Tibial nerve (tissue), 4 donors: ENCODE data around the gene OR2V1. TPM values are rescaled to one million over a fixed set of nuclear protein-coding genes. Genes with fewer than 3 reads are reported as not detected.
"Not testable (repeated sequence)": the region's sequence is repeated elsewhere in the genome, so short reads cannot be mapped to it uniquely, and the experiment has no call there.

Source experiments
- DNase-seq, 2 donors: peaks; one replicate each; pipeline ENCODE4 v3.0.0-alpha.2; 2019; ENCODE audit warnings: low spot score in 2 of 2
- H3K27ac ChIP-seq, 4 donors: fragments of 200-600 bp; sonication (generic) in 3 of 4; one replicate each; pipeline ENCODE4 v1.5.1; 2017 to 2019; ENCODE audit warnings: mild to moderate bottlenecking in 1 of 4
- H3K27me3 ChIP-seq, 2 donors: fragments of 200-600 bp; sonication (generic) in 1 of 2; one replicate each; pipeline versions ENCODE4 v1.5.1 to v1.6.0; 2017 to 2019
- H3K36me3 ChIP-seq, 3 donors: fragments of 200-600 bp; sonication (generic); one replicate each; pipeline ENCODE4 v1.5.1; 2018 to 2019
- H3K4me1 ChIP-seq, 4 donors: fragments of 200-600 bp; sonication (generic) in 3 of 4; one replicate each; pipeline ENCODE4 v1.5.1; 2017 to 2019
- H3K4me3 ChIP-seq, 4 donors: fragments of 200-600 bp; sonication (generic) in 3 of 4; one replicate each; pipeline ENCODE4 v1.5.1; 2017 to 2019; ENCODE audit warnings: mild to moderate bottlenecking in 1 of 4, moderate library complexity in 1 of 4
- H3K9me3 ChIP-seq, 4 donors: fragments of 200-600 bp; sonication (generic) in 3 of 4; one replicate each; pipeline ENCODE4 v1.5.1; 2017 to 2019
- CTCF ChIP-seq, 5 experiments: fragments of 200-600 bp in 3 of 5; fragments of 450-650 bp in 2 of 5; sonication (generic) in 3 of 5; IDR thresholded peaks; one replicate each; pipeline ENCODE4 v1.5.1; 2016 to 2019; ENCODE audit warnings: antibody characterized with exemption in 5 of 5, mild to moderate bottlenecking in 3 of 5, moderate library complexity in 2 of 5
- EP300 ChIP-seq, 2 donors: sonication (generic); formaldehyde crosslinking; IDR thresholded peaks; one replicate each; pipeline ENCODE4 v1.6.1; 2017; ENCODE audit warnings: antibody characterized with exemption in 2 of 2, mild to moderate bottlenecking in 1 of 2
- POLR2A ChIP-seq, 2 donors: fragments of 450-650 bp; IDR thresholded peaks; one replicate each; pipeline ENCODE4 v1.6.1; 2017; ENCODE audit warnings: antibody characterized with exemption in 2 of 2, mild to moderate bottlenecking in 2 of 2, moderate library complexity in 2 of 2
- WGBS, 2 donors: methylation state at CpG; one replicate each; pipeline ENCODE4 v1.1.5; 2018; 5-methylcytosine and 5-hydroxymethylcytosine counted together
- total RNA-seq, 4 donors: library from RNA; depleted of rRNA; stranded (reverse); fragments of >200 nt; gene quantifications; one replicate each; pipeline ENCODE4 v1.1.0, GENCODE V29; 2016

Gene OR2V1
- total RNA-seq, 4 donors from 2014 or later = not detected

GRCh38 chr5:181149355-181149754 lies 18.4 kb upstream of the OR2V1 start:
- Histone ChIP-seq H3K27me3 (peaks cover 0 to 35% of the 10 kb centered on the region in 2 donors), H3K36me3 (no peaks in the 10 kb centered on the region), H3K9me3 (no peaks in the 10 kb centered on the region), H3K27ac (no peak overlapping the region), H3K4me3 (no peak overlapping the region), H3K4me1 (no peaks in the 10 kb centered on the region)
- TF ChIP-seq CTCF (IDR thresholded peaks at IDR 0.05) (no peak), EP300 (IDR thresholded peaks at IDR 0.05) (no peak), POLR2A (IDR thresholded peaks at IDR 0.05) (no peak)
- 94 to 96% methylated on average over 6 of the region's 6 CpGs for WGBS, 2 donors
- no peak for DNase-seq

GRCh38 chr5:181146927-181147636 lies 16.1 kb upstream of the OR2V1 start, which contains the start of gene OR2V2:
Gene OR2V2, plus strand, starts transcription at chr5:181147586. Its CDS starts 7,357 bp downstream, at chr5:181154943.
- H3K4me1 ChIP-seq, H3K27ac ChIP-seq, H3K36me3 ChIP-seq, H3K4me3 ChIP-seq, DNase-seq, H3K9me3 ChIP-seq: not testable (repeated sequence)
- WGBS, 2 donors = 47 to 51% methylated on average over 5 to 6 of the region's 7 CpGs
- H3K27me3 ChIP-seq = peaks cover 0 to 35% of the 10 kb centered on the region in 2 donors

GRCh38 chr5:181145133-181145532 lies 14.2 kb upstream of the OR2V1 start:
- no peaks in the 10 kb centered on the region for H3K9me3 ChIP-seq
- no peak for DNase-seq
- no peaks in the 10 kb centered on the region for H3K4me1 ChIP-seq
- WGBS, 2 donors = 46 to 47% methylated on average over 1 of the region's 1 CpG
- TF ChIP-seq CTCF (IDR thresholded peaks at IDR 0.05) (no peak), EP300 (IDR thresholded peaks at IDR 0.05) (no peak), POLR2A (IDR thresholded peaks at IDR 0.05) (no peak)
- no peak overlapping the region for H3K27ac ChIP-seq
- H3K27me3 ChIP-seq = peaks cover 0 to 20% of the 10 kb centered on the region in 2 donors
- H3K4me3 ChIP-seq = no peak overlapping the region
- H3K36me3 ChIP-seq = no peaks in the 10 kb centered on the region

GRCh38 chr5:181142054-181142453 lies 11.1 kb upstream of the OR2V1 start:
- 78 to 82% methylated on average over 7 of the region's 7 CpGs for WGBS, 2 donors
- H3K4me1 ChIP-seq = no peaks in the 10 kb centered on the region
- H3K4me3 ChIP-seq = no peak overlapping the region
- no peak for TF ChIP-seq CTCF (IDR thresholded peaks at IDR 0.05)
- no peak for TF ChIP-seq POLR2A (IDR thresholded peaks at IDR 0.05)
- no peak for TF ChIP-seq EP300 (IDR thresholded peaks at IDR 0.05)
- DNase-seq = no peak
- H3K27ac ChIP-seq = no peak overlapping the region
- no peaks in the 10 kb centered on the region for H3K36me3 ChIP-seq
- H3K9me3 ChIP-seq = peaks cover 0 to under 1% (median 0%) of the 10 kb centered on the region in 4 donors
- peaks cover 0 to 3% of the 10 kb centered on the region in 2 donors for H3K27me3 ChIP-seq

GRCh38 chr5:181140766-181141165 lies 9.8 kb upstream of the OR2V1 start:
- no peak overlapping the region for H3K27ac ChIP-seq
- TF ChIP-seq POLR2A (IDR thresholded peaks at IDR 0.05) (no peak), CTCF (IDR thresholded peaks at IDR 0.05) (no peak), EP300 (IDR thresholded peaks at IDR 0.05) (no peak)
- no peak overlapping the region for H3K4me3 ChIP-seq
- H3K36me3 ChIP-seq = no peaks in the 10 kb centered on the region
- H3K4me1 ChIP-seq = no peaks in the 10 kb centered on the region
- 75 to 82% methylated on average over 3 of the region's 3 CpGs for WGBS, 2 donors
- no peaks in the 10 kb centered on the region for H3K27me3 ChIP-seq
- H3K9me3 ChIP-seq = peaks cover 0 to 8% (median 0%) of the 10 kb centered on the region in 4 donors
- DNase-seq = no peak
